HPDE6-E6E7 (cell line): ENCODE measurements around the gene ZIC2.

Source experiments
- DNase-seq: peaks from one replicate; pipeline ENCODE4 v3.0.0; 2011; ENCODE audit warnings: missing footprints; ENCODE audit errors: extremely low spot score

The ZIC2 gene

GRCh38 chr13:99985886-99986527 is 4.4 kb downstream of the ZIC2 start:
- no peak for DNase-seq

DNA sequence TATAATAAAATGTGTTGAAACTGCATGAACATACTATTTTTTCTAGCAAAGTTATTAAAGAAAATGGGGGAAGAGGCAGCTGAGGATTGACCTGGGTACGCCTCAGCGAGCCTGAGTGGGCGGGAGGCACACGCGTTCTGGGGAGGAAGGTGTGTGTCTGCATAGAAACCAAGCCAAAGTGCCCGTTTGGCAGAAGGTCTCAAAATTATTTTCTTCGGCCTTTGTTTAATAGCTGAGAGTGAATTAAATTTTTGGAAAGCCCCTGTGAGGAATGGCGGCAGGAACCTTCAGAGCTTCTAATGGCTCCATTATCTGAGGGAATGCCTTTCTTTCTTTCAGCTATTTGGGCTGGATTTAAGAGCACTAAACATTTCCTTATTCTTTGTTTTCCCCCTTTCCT is 5.2 kb downstream of the ZIC2 start:
- DNase-seq, result no peak

DNA sequence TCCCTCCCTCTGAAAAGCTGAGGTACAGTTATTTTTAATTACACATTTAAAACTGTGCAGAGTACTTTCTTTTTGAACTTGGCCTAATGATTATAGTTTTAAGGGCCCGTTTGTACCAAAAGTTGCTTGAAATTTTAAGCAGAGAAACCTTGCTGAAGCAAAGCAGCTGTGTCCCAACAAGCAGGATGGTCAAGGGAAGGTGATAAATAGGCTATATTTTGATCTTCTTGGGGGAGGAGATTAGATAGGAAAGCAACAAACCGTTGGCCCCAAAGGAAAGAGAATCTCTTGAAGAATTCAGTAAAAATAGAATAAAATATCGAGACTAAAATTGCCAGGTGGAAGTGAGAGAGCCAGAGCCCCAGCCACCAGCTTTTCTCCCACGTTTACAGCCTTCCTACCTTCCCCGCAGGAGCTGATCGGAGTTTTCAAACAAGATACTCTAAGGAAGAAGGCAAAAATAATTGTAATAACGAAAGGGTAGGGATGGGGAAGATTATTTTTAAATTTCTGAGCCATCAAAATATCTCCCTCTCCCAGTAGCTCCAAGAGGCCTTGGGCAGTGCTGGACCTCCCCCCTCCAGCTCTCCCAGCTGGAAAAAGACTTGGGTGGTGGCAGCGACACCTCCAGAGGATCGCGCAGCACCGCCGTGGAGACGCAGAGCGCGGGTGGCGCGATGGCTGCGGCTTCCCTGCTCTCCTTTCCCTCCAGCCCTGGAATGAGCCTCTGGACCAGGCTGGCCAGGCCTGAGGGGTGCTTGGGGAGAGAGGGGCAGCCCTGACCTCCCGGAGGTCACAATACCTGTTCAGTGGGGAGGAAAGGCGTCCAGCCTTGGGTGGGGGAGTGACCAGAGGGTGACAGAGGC is 5.8 kb downstream of the ZIC2 start:
- no peak for DNase-seq

- no peak for DNase-seq
Measured at GRCh38 chr13:99988529-99989275, 7.1 kb downstream of the ZIC2 start.

- DNase-seq, result no peak
Measured at GRCh38 chr13:99989276-99990125, 7.9 kb downstream of the ZIC2 start.

GRCh38 chr13:99990126-99990977 is 8.8 kb downstream of the ZIC2 start:
- DNase-seq, result no peak

DNA sequence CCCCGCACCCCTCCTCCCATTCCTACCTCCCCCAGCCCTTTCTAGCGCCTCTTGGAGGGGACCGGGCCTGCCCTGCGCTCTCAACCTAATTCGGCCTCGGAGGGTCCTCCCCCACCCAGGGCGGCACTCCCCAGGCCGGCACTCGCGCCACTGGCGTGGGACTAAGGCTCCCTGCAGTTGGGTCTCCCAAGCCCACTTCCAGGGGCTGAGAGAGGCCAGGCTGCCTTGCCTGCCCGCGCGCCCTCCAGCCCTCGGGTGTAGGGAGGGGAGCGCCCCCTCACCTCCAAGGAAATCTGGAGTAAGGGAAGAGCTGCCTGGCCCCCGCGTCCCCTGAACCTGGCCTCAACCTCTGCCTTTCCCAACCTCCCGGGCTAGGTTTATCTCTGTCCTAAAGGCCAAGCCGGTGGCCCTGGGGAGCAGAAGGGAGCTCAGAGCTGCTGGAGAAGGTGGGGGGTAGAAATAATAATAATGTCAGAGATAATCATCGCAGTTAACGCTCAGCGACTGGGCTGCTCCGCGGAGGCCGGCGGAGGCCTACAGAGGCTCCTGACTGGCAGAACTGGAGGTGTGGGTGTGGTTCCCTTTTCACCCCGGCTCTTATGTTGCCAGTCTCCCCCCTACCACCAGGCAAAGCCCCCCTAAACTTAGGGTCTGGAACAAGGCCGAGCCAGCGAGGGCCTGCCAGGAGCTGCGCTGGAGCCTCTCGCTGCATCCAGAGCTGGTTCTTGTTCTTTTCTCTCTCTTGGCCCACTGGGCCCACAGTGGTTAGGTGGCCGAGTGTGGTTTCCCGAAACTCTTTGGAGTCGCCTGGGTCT is 9.6 kb downstream of the ZIC2 start:
- DNase-seq, result no peak

DNA sequence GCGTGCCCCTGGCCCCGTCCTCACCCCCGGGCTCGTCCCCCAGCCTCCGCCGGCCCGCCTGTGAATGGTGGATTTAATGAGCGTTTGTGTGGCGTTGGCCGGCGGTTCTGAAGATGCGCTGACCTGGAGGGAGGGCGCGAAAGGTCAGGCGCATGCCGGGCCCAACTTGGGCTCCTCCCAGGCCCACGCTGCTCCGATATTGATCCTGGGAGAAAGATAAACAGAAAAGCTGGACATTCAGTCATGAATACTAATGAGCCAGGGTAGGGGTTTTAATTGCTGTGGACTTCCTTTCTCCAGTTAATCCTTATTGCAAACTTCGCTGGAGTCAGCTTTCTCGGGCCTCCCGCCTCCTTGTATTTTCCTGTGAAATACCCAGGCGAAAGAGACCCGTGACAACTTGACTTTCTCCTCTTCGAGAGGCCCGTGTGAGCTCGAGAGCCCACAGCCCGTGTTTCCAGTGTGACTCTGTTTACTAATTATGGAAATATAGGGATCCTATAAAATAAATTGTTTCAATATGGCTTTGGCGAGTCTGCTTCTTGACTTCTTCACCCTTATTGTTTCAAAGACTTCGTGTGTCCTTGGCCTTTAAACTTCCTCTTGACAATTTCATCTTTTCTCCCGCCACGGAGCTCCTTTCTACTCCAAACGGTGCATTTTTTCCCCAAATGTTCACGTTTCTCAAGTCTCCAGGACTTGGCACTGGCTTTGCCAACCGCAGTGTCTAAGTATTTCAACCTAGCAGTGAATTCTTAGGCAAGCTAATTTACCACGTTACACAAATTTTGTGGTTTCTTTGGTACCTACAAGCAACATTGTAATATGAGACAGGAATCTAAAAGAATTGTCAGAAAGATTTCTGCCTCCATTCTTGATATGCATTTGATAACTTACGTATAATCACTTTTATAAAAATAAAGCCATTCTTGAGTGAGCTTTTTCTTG is 10.5 kb downstream of the ZIC2 start:
- DNase-seq, result no peak

DNA sequence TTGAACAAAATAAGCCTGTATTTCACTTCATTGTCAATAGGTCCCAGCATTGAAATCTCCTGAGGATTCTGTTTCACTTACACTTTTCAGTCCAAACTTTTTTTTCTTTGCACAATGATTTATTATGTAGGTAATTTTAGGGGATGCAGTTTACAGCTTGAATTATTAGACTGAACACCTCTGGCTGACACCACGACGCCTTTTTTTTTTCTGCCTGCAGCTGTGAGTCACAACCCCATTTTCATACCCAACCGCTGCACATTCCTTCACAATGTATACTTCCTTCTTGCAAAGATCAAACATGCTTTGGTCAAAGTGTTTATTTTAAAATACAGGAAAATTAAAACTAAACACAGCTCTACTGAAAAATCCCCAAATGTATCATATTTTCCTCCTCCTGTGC is 11.4 kb downstream of the ZIC2 start:
- no peak for DNase-seq

- DNase-seq, result no peak
Measured at GRCh38 chr13:99993660-99994637, 12.4 kb downstream of the ZIC2 start.

DNA sequence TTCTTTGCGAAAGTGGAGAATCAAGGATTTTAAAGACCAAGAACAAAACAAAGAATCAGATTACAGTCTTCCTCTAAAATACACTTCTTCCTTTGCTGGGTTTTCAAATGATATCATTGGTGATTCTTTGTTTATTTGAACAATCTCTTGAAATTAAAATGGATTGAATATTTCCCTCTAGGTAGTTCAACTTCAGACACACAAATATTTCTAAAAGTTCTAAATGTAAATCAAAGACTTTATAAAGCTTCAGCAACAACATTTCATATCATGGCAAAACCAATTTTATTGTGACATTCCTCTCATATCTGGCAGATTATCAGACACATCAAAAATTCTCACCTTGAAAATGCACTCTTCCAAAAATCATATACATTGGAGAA is 13.0 kb downstream of the ZIC2 start:
- no peak for DNase-seq

GRCh38 chr13:99995104-99995588 is 13.6 kb downstream of the ZIC2 start:
- DNase-seq, result no peak

DNA sequence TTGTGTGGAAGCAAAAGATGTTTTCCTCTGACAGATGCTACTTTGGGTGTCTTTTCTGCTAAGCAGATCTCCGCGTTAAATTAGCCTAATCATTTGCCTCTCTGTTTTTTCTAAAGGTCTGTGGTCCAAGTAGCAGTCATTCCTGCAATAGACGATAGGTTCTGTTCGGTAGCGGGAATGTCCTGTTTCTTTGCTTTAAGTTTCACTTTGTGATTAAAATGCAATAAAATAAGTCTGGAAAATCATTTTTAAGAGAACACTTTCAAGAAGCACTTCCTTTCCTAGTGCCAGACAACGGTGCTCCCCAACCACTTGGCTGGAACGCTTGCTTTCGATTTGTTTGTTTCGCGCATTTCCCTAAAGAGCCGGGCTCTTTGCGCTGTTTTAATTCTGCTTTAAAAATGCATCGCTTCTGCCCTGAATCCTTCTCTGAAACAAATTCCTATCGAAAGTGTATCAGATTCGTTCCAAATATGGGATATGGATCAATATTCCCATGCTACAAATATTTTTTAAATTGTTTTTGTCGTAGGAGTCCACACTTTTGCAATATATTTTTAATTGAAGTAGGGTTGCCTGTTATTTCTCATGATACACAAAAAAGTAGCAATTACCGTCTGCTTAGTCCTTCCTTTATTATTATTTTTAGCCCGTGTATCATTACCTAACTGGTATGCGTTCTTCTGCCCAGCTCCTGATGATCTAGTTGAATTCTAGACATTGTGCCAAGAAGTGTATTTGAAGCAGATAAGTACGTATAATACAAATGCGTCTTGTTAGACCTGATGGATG is 14.2 kb downstream of the ZIC2 start:
- no peak for DNase-seq

GRCh38 chr13:99996381-99996973 is 14.9 kb downstream of the ZIC2 start:
- DNase-seq, result no peak

DNA sequence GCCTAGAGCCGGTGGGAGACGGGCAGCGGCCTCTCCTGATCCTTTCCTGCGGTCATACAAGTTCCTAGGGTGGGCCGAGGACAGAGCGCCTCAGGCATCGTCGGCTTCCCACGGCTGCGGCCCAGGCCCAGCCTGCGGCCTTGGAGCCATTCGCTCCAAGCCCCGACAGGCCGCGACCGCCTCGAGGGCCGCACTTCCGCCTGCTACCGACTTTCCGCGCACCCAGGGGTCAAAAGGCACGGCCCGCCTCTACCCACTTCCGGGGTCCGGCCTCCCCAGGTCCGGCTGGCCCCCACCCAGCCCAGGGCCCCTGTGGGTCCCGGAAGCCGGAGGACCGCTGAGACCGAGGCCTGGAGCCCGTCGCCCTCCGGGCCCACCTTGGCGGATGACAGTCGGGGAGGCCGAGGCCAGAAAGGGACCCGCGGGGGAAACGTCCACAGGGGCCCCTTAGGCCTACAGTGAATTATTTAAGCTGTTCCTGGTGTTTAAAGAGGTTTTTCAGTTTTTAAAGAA is 16.2 kb downstream of the ZIC2 start:
- DNase-seq, result no peak

GRCh38 chr13:99998261-99998660 is 16.7 kb downstream of the ZIC2 start:
- DNase-seq, result no peak
